Measurements from ENCODE around the gene SOX4. TPM values are rescaled to one million over a fixed set of nuclear protein-coding genes. Genes with fewer than 3 reads are reported as not detected.

SOX4 gene
- total and polyA plus RNA-seq, 2 donors (not counting 1 experiment from before 2014, with no cell fraction given), result 3.5 to 5.0 TPM

- H3K36me3 ChIP-seq (replicated peaks in 1 of 2; ENCODE audit: control extremely low read depth in 1 of 2, control insufficient read depth in 1 of 2, extremely low read depth in 1 of 2, insufficient read depth in 2 of 2, low read length in 1 of 2), result no peaks in the 10 kb centered on the region
- Mint-ChIP-seq H3K27me3 (peaks cover 5% of the 10 kb centered on the region), H3K27ac (no peak overlapping the region), H3K4me1 (peaks cover 3% of the 10 kb centered on the region), H3K9me3 (ENCODE audit: insufficient read depth) (no peaks in the 10 kb centered on the region), H3K4me3 (no peak overlapping the region)
- H3K4me1 ChIP-seq (ENCODE audit: control insufficient read depth in 2 of 2, insufficient read depth in 2 of 2, low read length in 2 of 2), result no peaks in the 10 kb centered on the region
- no peak for TF ChIP-seq EZH2 (IDR thresholded peaks at IDR 0.05; ENCODE audit: borderline replicate concordance, insufficient read depth, low read depth, low read length, poor library complexity, severe bottlenecking)
- TF ChIP-seq CTCF (IDR thresholded peaks at IDR 0.05), result no peak
- ChIA-PET POLR2A (no interaction called here), CTCF (no interaction called here)
- no peak overlapping the region for H3K27ac ChIP-seq (ENCODE audit: low read length in 2 of 2)
- 68% methylated on average over 4 of the region's 7 CpGs for WGBS (ENCODE audit: insufficient coverage)
- H3K27me3 ChIP-seq (replicated peaks in 1 of 4; ENCODE audit: control extremely low read depth in 1 of 4, control insufficient read depth in 3 of 4, insufficient read depth in 4 of 4, low read length in 3 of 4), result no peaks in the 10 kb centered on the region
- intact Hi-C loops (cut with micrococcal nuclease), result no loop called here
- no peak for DNase-seq
- H4K20me1 ChIP-seq (ENCODE audit: control insufficient read depth, insufficient read depth, low read length, poor library complexity, severe bottlenecking), result no peaks in the 10 kb centered on the region
- H3K9ac ChIP-seq (ENCODE audit: low read length), result no peak overlapping the region
- H3K9me3 ChIP-seq (ENCODE audit: control extremely low read depth in 1 of 3, control insufficient read depth in 2 of 3, insufficient read depth in 1 of 3, low read length in 2 of 3), result no peaks in the 10 kb centered on the region
- H3K4me3 ChIP-seq (ENCODE audit: control extremely low read depth in 1 of 5, extremely low read depth in 1 of 5, insufficient read depth in 1 of 5, low read depth in 2 of 5, low read length in 4 of 5), result no peak overlapping the region
- H3K4me2 ChIP-seq (replicated peaks; ENCODE audit: low read depth, low read length, poor library complexity, severe bottlenecking), result no peak overlapping the region
- no peaks in the 10 kb centered on the region for H3K79me2 ChIP-seq (ENCODE audit: control insufficient read depth, insufficient read depth, low read length)
- ATAC-seq (ENCODE audit: low read depth), result no peak
- H2AFZ ChIP-seq (ENCODE audit: insufficient read depth, low read depth, low read length, poor library complexity, severe bottlenecking), result no peak overlapping the region
Measured at GRCh38 chr6:21625642-21626041, 32.1 kb downstream of the SOX4 start.

GRCh38 chr6:21626756-21627155 lies 33.2 kb downstream of the SOX4 start:
- no peak for TF ChIP-seq EZH2 (IDR thresholded peaks at IDR 0.05; ENCODE audit: borderline replicate concordance, insufficient read depth, low read depth, low read length, poor library complexity, severe bottlenecking)
- TF ChIP-seq CTCF (IDR thresholded peaks at IDR 0.05), result no peak
- no peaks in the 10 kb centered on the region for H3K9me3 ChIP-seq (ENCODE audit: control extremely low read depth in 1 of 3, control insufficient read depth in 2 of 3, insufficient read depth in 1 of 3, low read length in 2 of 3)
- WGBS (ENCODE audit: insufficient coverage), result no CpG with 5 or more reads among the region's 1 CpG
- ChIA-PET CTCF (no interaction called here), POLR2A (no interaction called here)
- no peak for DNase-seq
- no peaks in the 10 kb centered on the region for H3K79me2 ChIP-seq (ENCODE audit: control insufficient read depth, insufficient read depth, low read length)
- H3K9ac ChIP-seq (ENCODE audit: low read length), result no peak overlapping the region
- intact Hi-C loops (cut with micrococcal nuclease), result no loop called here
- H4K20me1 ChIP-seq (ENCODE audit: control insufficient read depth, insufficient read depth, low read length, poor library complexity, severe bottlenecking), result no peaks in the 10 kb centered on the region
- no peaks in the 10 kb centered on the region for H3K4me1 ChIP-seq (ENCODE audit: control insufficient read depth in 2 of 2, insufficient read depth in 2 of 2, low read length in 2 of 2)
- no peak for ATAC-seq (ENCODE audit: low read depth)
- H2AFZ ChIP-seq (ENCODE audit: insufficient read depth, low read depth, low read length, poor library complexity, severe bottlenecking), result no peak overlapping the region
- H3K9me3 Mint-ChIP-seq (ENCODE audit: insufficient read depth), result no peaks in the 10 kb centered on the region
- peaks cover 3% of the 10 kb centered on the region for H3K27me3 Mint-ChIP-seq
- H3K27ac ChIP-seq (ENCODE audit: low read length in 2 of 2), result no peak overlapping the region
- H3K4me3 ChIP-seq (ENCODE audit: control extremely low read depth in 1 of 5, extremely low read depth in 1 of 5, insufficient read depth in 1 of 5, low read depth in 2 of 5, low read length in 4 of 5), result no peak overlapping the region
- H3K36me3 ChIP-seq (replicated peaks in 1 of 2; ENCODE audit: control extremely low read depth in 1 of 2, control insufficient read depth in 1 of 2, extremely low read depth in 1 of 2, insufficient read depth in 2 of 2, low read length in 1 of 2), result no peaks in the 10 kb centered on the region
- no peaks in the 10 kb centered on the region for H3K27me3 ChIP-seq (replicated peaks in 1 of 4; ENCODE audit: control extremely low read depth in 1 of 4, control insufficient read depth in 3 of 4, insufficient read depth in 4 of 4, low read length in 3 of 4)
- H3K4me1 Mint-ChIP-seq, result peaks cover 3% of the 10 kb centered on the region
- no peak overlapping the region for H3K4me3 Mint-ChIP-seq
- H3K27ac Mint-ChIP-seq, result no peak overlapping the region
- H3K4me2 ChIP-seq (replicated peaks; ENCODE audit: low read depth, low read length, poor library complexity, severe bottlenecking), result no peak overlapping the region

Measured in B cell (primary cell).